GM12878 (cell line): ENCODE results near the gene POF1B. TPM values are rescaled to one million over a fixed set of nuclear protein-coding genes. Genes with fewer than 3 reads are reported as not detected.

Experiments used
- ATAC-seq: fragments of 200-7000 bp; cut with Tn5 transposase; 3 replicates; pipeline ENCODE4 v1.9.1; 2020; ENCODE audit warnings: mild to moderate bottlenecking, moderate library complexity
- BruUV-seq: library from RNA; stranded (reverse); fragments of 400-500 nt; replicated peaks from 2 replicates; lab custom pipeline; 2021; lab: Mats Ljungman, UMichigan
- CTCF ChIA-PET: fragments of 300-600 bp; sonication (Branson Sonifier 250); formaldehyde crosslinking; extraction: SDS; loops from one replicate; lab custom pipeline; 2021; ENCODE audit warnings: inconsistent platforms; lab: Yijun Ruan, JAX
- POLR2A ChIA-PET: fragments of 350-600 bp; formaldehyde crosslinking; extraction: SDS; loops from one replicate; lab custom pipeline; 2021; ENCODE audit warnings: inconsistent platforms; lab: Charles Lee
- RAD21 ChIA-PET: fragments of 300-600 bp; sonication (Branson Sonifier 250); formaldehyde crosslinking; loops from one replicate; lab custom pipeline; 2023; ENCODE audit warnings: antibody characterized with exemption; ENCODE audit not compliant: unreplicated experiment; lab: Charles Lee
- SMC1A ChIA-PET: fragments of 300-600 bp; sonication (Branson Sonifier 250); formaldehyde crosslinking; loops from one replicate; lab custom pipeline; 2023; ENCODE audit not compliant: unreplicated experiment, uncharacterized antibody; lab: Charles Lee
- DNase-seq: peaks from one replicate; pipeline ENCODE4 v3.0.0-alpha.2; 2011; ENCODE audit warnings: low read depth, low spot score
- FAIRE-seq: peaks from 3 replicates; lab custom pipeline; 2011; peaks lifted over from hg19 to GRCh38; lab: Jason Lieb, UNC
- H2AFZ ChIP-seq: 2 replicates; pipeline ENCODE4 v1.6.0; 2011; ENCODE audit warnings: low read depth, low read length, control low read depth; ENCODE audit not compliant: control insufficient read depth
- H3K27ac ChIP-seq: 2 replicates; pipeline ENCODE4 v1.5.1; 2011; ENCODE audit warnings: control low read depth; ENCODE audit not compliant: control insufficient read depth, insufficient read depth
- H3K27me3 ChIP-seq, 2 experiments: replicated peaks in 1 of 2; 2 replicates each; pipeline versions ENCODE4 v1.6.0 to v1.6.1; 2011; ENCODE audit warnings: low read length in 1 of 2; ENCODE audit not compliant: control insufficient read depth in 2 of 2, insufficient read depth in 2 of 2
- H3K36me3 ChIP-seq, 2 experiments: 2 replicates each; pipeline ENCODE4 v1.5.1; 2011; ENCODE audit warnings: low read length in 1 of 2; ENCODE audit not compliant: control insufficient read depth in 2 of 2, insufficient read depth in 2 of 2
- H3K4me1 ChIP-seq: 2 replicates; pipeline ENCODE4 v1.6.1; 2011; ENCODE audit warnings: mild to moderate bottlenecking, low read length, moderate library complexity, mixed read lengths; ENCODE audit not compliant: control insufficient read depth, insufficient read depth
- H3K4me2 ChIP-seq: 2 replicates; pipeline ENCODE4 v1.6.0; 2011; ENCODE audit warnings: control low read depth; ENCODE audit not compliant: control insufficient read depth, insufficient read depth
- H3K4me3 ChIP-seq: fragments of 200-600 bp; sonication (generic); 2 replicates; pipeline ENCODE4 v1.5.1; 2016
- H3K79me2 ChIP-seq: 2 replicates; pipeline ENCODE4 v1.6.0; 2011; ENCODE audit warnings: low read length; ENCODE audit not compliant: control insufficient read depth, insufficient read depth
- H3K9ac ChIP-seq: 2 replicates; pipeline ENCODE4 v1.8.0; 2011; ENCODE audit warnings: low read length, control low read depth, mixed read lengths; ENCODE audit not compliant: control insufficient read depth, insufficient read depth
- H3K9me3 ChIP-seq: replicated peaks from 3 replicates; pipeline ENCODE4 v1.5.1; 2011; ENCODE audit warnings: mild to moderate bottlenecking, low read length; ENCODE audit not compliant: control insufficient read depth, insufficient read depth
- H4K20me1 ChIP-seq: 2 replicates; pipeline ENCODE4 v1.6.0; 2011; ENCODE audit not compliant: control insufficient read depth, insufficient read depth
- ATF2 ChIP-seq: IDR thresholded peaks from 2 replicates; pipeline ENCODE4 v1.6.1; 2012; ENCODE audit warnings: low read length, inconsistent platforms
- CBX3 ChIP-seq: fragments of 200-600 bp; sonication (generic); IDR thresholded peaks from 2 replicates; pipeline ENCODE4 v1.6.1; 2016; ENCODE audit warnings: low read depth, borderline replicate concordance
- IKZF1 ChIP-seq: fragments of 450-650 bp; conservative IDR thresholded peaks from 2 replicates; pipeline ENCODE4 v1.6.1; 2017; ENCODE audit warnings: antibody characterized with exemption, mild to moderate bottlenecking
- IRF4 ChIP-seq: IDR thresholded peaks from 2 replicates; pipeline ENCODE4 v1.6.1; 2011; ENCODE audit warnings: low read depth, low read length
- IRF5 ChIP-seq: fragments of 450-650 bp; IDR thresholded peaks from 2 replicates; pipeline ENCODE4 v1.6.1; 2017; ENCODE audit warnings: borderline replicate concordance
- MEF2B ChIP-seq: fragments of 450-650 bp; IDR thresholded peaks from 2 replicates; pipeline ENCODE4 v1.6.1; 2018; ENCODE audit warnings: mild to moderate bottlenecking, moderate library complexity; ENCODE audit not compliant: partially characterized antibody, poor library complexity, severe bottlenecking
- MTA2 ChIP-seq: fragments of 450-650 bp; IDR thresholded peaks from 2 replicates; pipeline ENCODE4 v1.6.1; 2016; ENCODE audit warnings: low read depth, mild to moderate bottlenecking, moderate library complexity
- NR2C2 ChIP-seq: IDR thresholded peaks from 2 replicates; pipeline ENCODE4 v1.6.1; 2011; ENCODE audit warnings: borderline replicate concordance, low read depth; ENCODE audit not compliant: control insufficient read depth, insufficient read length
- RAD51 ChIP-seq: fragments of 450-650 bp; IDR thresholded peaks from 2 replicates; pipeline ENCODE4 v1.6.1; 2016; ENCODE audit warnings: moderate library complexity, mild to moderate bottlenecking, inconsistent platforms
- RELA ChIP-seq: fragments of 450-650 bp; IDR thresholded peaks from 2 replicates; pipeline ENCODE4 v1.8.0; 2014; ENCODE audit warnings: borderline replicate concordance; ENCODE audit not compliant: partially characterized antibody
- SMAD5 ChIP-seq: IDR thresholded peaks from 2 replicates; pipeline ENCODE4 v1.6.1; 2016; ENCODE audit warnings: antibody characterized with exemption, low read depth
- SMC3 ChIP-seq: IDR thresholded peaks from 2 replicates; pipeline ENCODE4 v1.6.1; 2011; ENCODE audit warnings: low read length, improper control_type of control experiment, borderline replicate concordance
- SREBF2 ChIP-seq: IDR thresholded peaks from 2 replicates; pipeline ENCODE4 v1.6.1; 2012; ENCODE audit warnings: mild to moderate bottlenecking, low read length
- STAT3 ChIP-seq: IDR thresholded peaks from 2 replicates; pipeline ENCODE4 v1.6.1; 2011; ENCODE audit warnings: low read depth, low read length, improper control_type of control experiment
- TAF1 ChIP-seq: IDR thresholded peaks from 2 replicates; pipeline ENCODE4 v1.6.1; 2011; ENCODE audit warnings: mild to moderate bottlenecking, low read depth, low read length, borderline replicate concordance
- ZNF24 ChIP-seq: fragments of 450-650 bp; IDR thresholded peaks from 2 replicates; pipeline ENCODE4 v1.6.1; 2017; ENCODE audit warnings: antibody characterized with exemption, mild to moderate bottlenecking
- ZNF687 ChIP-seq: fragments of 450-650 bp; IDR thresholded peaks from 2 replicates; pipeline ENCODE4 v1.6.1; 2017; ENCODE audit warnings: mild to moderate bottlenecking, moderate library complexity
- WGBS: methylation state at CpG from one replicate; pipeline ENCODE4 v1.1.6; 2016; ENCODE audit warnings: low lambda C conversion rate; ENCODE audit not compliant: insufficient replicate concordance, insufficient coverage; ENCODE audit errors: missing lambda C conversion rate; 5-methylcytosine and 5-hydroxymethylcytosine counted together
- in situ Hi-C: fragments of 300-500 bp; cut with MboI; formaldehyde crosslinking; loops from 9 replicates; pipeline ENCODE4 v1.14.3; 2018; ENCODE audit warnings: mixed read lengths
- intact Hi-C: fragments of 100-400 bp; cut with micrococcal nuclease; formaldehyde crosslinking; loops from one replicate; pipeline ENCODE4 v1.14.2; 2022; ENCODE audit not compliant: unreplicated experiment
- polyA plus RNA-seq, 11 experiments: library from polyadenylated mRNA; depleted of rRNA in 4 of 11; unstranded in 6 of 11; stranded (reverse) in 5 of 11; fragments of >200 nt; fragmentation: Nextera tagmentation in 4 of 11; fragmentation: Illumina TruSeq in 1 of 11; extraction: Ambion mirVana in 4 of 11; extraction: Trizol in 1 of 11; gene quantifications; 1 replicate in 1 of 11; 2 replicates in 10 of 11; pipeline versions ENCODE4 v1.2.1 to v1.2.3, GENCODE V29; 2011 to 2016; ENCODE audit warnings: inconsistent platforms in 2 of 11, missing spikeins in 2 of 11, low read depth in 1 of 11
- total RNA-seq, 4 experiments: library from RNA; depleted of rRNA in 3 of 4; stranded (reverse); fragments of >200 nt in 3 of 4; fragmentation: Illumina TruSeq in 1 of 4; extraction: Trizol in 1 of 4; gene quantifications; 2 replicates each; pipeline versions ENCODE4 v1.2.1 to v1.2.3, GENCODE V29; 2013 to 2021

Gene POF1B
- total and polyA plus RNA-seq, 10 of the 15 experiments (the other 5 are each of a cell fraction or from before 2014, with no cell fraction given) = 0.14 to 13.5 (median 0.99) TPM

- Histone ChIP-seq H3K4me2 (no peak overlapping the region), H3K79me2 (no peaks in the 10 kb centered on the region), H3K9ac (no peak overlapping the region), H3K4me3 (no peak overlapping the region), H2AFZ (no peak overlapping the region), H3K9me3 (no peaks in the 10 kb centered on the region; the same call in 2 of the 3 replicates), H4K20me1 (no peaks in the 10 kb centered on the region), H3K27me3 (no peaks in the 10 kb centered on the region), H3K27ac (no peak overlapping the region), H3K4me1 (no peaks in the 10 kb centered on the region), H3K36me3 (peaks cover 0 to 2% of the 10 kb centered on the region in 2 experiments; a peak in 2 of 4 replicates)
- intact Hi-C loops = no loop called here
- ChIA-PET CTCF (no interaction called here), SMC1A (no interaction called here), POLR2A (no interaction called here), RAD21 (no interaction called here)
- ATAC-seq (no peak), FAIRE-seq (no peak), DNase-seq (no peak)
- 83% methylated on average over 29 of the region's 29 CpGs for WGBS
- in situ Hi-C loops = no loop called here
- BruUV-seq = no TSS peak
- TF ChIP-seq TAF1 (no peak), IKZF1 (no peak), SREBF2 (no peak), NR2C2 (no peak), IRF5 (no peak), IRF4 (no peak), RAD51 (no peak), ZNF687 (no peak), RELA (no peak), ZNF24 (no peak), CBX3 (no peak), MTA2 (no peak), STAT3 (no peak), MEF2B (no peak), SMC3 (no peak), SMAD5 (no peak), ATF2 (no peak)
Measured at GRCh38 chrX:85326234-85327059, 53.0 kb downstream of the POF1B start.
